Ramos (cell line): ENCODE measurements around the gene C10orf120.

Experiments
- in situ Hi-C: fragments of 300-500 bp; cut with MboI; formaldehyde crosslinking; loops from one replicate; pipeline ENCODE4 v1.14.3; 2022; ENCODE audit warnings: low sequenced_read_pairs; ENCODE audit not compliant: unreplicated experiment

Gene C10orf120

DNA sequence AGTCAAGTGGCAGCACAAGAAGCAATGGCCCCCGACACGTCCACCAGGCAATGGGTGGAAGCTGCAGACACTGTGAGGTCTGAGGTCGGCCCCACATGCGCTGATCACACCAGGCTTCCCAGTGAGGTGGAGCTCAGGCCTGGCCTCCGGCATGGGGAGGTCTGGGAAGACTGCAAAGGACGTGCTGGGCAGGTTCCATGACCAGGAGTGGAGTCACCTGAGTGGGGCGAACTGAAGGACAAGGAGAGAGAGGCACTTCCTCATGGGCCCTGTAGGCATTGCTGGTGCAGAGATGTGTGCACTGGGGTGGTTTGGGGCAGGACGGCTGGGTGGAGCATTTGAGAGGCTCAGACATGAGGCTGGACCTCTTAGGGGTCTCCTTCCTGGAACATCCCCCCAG, 35.1 kb downstream of the C10orf120 start:
- in situ Hi-C loops, result no loop called here

DNA sequence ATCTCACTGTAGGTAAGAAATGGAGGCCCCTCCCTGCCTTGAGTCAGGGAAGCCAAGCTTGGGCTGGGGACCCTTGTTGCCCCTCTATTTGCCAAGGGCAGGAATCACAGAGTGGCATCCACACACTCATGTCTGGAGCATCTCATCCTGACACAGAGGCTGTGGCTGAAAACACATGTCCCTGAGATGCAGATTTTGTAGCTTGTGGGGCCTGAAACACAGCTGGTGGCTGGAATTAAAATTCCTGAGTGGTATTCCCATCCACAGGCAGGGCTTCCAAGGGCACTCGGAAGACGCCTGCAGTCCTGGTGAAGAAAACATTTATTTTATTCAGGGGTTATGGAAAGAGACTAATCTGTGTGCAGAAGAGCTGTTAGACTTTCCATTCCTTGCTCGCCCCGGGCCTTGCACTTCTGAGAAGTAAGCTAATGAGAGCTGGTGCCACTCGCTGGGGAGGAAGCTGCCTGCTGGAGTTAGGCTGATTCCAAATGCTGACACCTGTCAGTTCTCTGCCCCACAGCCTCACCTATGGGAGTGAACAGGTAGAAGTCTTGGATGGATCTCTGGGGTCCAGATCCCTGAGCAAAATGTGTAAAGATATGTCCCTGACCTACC, 36.0 kb downstream of the C10orf120 start:
- in situ Hi-C loops, result no loop called here

DNA sequence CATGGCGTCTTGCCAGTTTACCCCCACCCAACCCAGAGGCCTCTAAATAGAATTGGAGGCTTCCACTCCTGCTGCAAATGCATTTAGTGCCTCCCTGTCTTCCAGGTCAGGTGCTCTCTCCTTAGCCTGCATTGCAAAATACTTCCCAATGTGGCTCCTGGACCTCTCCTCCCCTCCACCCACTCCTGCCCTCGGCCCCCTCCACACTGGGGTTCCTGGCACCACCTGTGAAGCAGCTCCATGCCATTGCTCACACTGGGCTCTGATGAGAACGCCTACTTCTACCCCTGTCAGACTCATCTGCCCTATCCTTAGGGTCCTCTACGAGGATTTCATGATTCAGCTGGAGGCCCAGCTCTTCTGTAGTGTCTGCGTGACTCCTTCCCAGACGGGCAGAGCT, 37.4 kb downstream of the C10orf120 start:
- in situ Hi-C loops, result no loop called here

DNA sequence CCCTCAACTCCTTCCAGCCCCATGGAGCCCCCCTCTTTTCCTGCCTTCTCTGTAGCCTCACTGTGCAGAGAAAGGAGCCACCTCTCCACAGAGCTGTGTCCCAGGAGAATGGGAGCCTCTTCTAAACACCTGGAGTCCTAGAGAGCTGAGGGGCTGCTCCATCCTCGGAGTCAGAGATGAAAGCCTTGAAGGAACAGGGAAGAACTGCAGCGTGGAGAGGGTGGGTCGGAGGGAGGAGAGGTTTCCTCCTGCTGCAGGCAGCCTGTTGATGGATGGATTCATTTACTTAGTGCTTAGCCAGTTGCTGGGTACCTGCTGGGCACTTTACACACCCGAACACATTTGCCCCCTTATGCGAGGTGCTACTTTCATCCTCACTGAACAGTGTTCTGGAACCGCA, 39.0 kb downstream of the C10orf120 start:
- in situ Hi-C loops, result no loop called here

DNA sequence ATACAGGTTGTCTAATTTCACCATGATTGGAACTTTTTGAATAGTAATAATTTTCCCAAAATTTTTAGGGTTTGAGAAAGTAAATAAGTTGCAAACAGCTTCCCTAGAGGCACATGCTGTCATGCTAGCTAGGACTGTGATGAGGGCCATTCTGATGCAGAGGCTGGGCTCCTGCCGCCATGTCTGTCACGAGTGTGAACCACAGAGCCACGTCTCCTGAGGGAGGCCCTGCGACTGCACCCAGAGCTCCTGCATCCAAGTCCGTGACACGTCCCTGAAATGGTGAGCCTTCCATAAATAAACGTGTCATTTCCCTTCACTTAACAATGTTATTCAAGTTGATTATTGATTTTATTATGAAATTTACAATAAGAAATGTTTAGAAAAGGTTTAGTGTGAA, 40.0 kb downstream of the C10orf120 start:
- in situ Hi-C loops, result no loop called here

DNA sequence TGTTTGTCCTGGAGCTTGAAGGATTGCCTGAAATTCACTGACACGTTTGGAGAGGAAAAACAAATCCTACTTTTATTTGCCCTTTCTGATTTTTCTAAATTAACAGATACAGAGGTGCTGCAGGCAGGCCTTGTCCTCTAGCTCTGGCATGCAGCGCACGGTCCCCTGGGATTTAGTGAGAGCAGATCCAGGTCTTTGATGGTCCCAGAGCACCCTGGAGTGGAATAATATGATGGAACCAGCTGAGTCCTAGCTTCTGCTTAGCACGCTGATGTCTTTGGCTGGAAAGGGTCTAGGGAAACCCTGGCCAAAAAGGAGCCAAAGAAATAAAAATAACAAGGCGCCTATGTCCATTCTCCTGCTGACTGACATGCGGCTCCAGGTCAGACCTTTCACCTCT, 40.5 kb downstream of the C10orf120 start:
- in situ Hi-C loops, result no loop called here

DNA sequence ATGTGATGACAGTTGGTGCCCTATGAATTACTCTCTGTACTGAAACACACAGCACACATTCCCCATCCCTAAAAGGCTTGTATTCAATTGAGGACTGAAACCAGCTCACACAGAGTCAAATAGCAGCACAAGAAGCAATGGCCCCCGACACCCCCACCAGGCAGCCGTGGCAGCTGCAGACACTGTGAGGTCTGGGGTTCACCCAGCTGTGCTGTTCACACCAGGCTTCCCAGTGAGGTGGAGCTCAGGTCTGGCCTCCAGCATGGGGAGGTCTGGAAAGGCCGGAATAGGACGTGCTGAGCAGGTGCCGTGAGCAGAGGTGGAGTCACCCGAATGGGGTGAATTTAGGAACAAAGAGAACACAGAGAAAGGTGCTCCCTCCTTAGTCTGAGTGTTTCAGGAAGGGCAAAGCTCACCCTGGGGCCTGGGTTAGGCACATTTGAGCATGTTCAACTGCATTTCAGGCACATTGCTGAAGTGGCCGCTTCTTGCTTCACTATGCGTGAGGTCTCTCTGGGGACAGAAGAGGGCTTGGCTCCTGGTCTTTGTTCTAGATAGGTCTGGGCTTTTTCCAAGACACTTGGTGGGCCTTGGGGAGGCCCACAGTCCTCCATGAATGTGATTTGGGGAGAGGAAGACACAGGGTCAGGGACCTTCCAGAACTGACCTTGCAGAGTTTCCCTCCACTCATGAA, 41.1 kb downstream of the C10orf120 start:
- in situ Hi-C loops, result no loop called here

DNA sequence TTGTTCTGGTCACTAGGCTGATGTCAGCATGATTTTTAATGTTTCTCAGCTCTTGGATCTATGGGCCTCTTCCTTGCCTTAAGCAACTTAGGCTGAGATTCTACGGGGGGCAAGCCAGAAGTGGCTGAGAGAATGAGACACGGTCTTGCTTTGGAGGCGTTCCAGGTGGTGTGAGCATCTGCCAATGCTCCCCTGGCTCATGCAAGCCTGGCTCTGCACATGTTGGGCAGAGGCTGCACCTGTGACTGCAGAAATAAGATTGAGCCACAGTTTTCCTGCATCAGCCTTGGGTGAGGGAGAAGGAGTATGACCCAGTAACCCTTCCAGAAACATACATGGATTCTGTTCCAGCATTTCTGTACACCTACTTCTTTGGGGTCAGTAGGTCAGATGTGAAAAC, 41.9 kb downstream of the C10orf120 start:
- in situ Hi-C loops, result no loop called here

DNA sequence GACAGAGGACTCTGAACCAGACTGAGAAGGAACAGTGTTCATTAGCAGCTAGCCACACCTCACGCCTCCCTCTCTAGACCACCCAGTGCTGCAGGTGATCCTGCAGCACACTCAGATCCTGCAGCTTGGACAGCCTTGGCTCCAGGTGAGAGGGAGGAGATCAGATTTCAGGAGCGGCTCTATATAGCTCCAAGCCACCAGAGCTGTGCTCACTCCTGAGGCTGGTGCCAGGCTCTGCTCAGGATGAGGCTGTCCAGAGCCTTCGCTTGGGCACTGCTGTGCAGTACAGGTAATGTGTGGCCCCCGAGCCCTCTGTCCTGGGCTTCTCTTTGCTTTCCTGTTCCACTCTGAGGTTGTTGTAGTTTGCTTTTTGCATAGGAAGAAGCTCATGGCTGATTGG, 42.4 kb downstream of the C10orf120 start:
- in situ Hi-C loops, result no loop called here

DNA sequence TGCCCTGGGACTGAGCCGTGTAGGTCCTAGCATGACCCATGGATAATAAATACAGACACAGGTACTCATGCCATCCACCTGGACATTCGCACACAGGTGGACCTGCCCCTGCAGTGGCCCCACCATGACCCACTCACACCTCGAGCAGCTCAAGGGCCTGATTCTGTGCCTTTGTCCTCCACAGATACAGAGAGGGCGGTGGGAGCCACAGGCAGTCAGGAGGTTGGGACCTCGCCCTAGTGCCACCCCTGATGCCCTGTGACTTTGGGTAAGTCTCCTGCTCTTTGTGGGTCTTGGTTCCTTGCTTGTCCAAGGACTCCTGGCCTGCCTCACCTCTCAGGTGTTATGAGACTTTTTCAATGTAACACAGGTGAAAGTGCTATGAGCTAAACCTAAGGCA, 42.9 kb downstream of the C10orf120 start:
- in situ Hi-C loops, result no loop called here

DNA sequence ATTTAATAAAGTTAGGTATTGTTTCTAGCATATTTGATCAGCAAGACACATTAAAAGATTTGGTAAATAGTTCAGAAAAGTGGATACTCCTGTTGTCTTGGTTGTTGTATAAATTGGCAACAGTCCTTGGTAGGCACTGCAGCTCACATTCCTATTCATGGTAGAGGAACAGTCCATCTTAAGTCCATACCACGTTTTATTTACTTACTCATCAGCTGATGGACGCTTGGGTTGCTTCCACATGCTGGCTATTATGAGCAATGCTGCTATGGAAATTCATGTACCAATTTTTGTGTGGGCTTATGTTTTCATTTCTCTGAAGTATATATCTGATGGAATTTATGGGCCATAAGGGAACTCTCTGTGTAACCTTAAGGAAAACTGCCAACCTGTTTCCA, 43.3 kb downstream of the C10orf120 start:
- in situ Hi-C loops, result no loop called here

DNA sequence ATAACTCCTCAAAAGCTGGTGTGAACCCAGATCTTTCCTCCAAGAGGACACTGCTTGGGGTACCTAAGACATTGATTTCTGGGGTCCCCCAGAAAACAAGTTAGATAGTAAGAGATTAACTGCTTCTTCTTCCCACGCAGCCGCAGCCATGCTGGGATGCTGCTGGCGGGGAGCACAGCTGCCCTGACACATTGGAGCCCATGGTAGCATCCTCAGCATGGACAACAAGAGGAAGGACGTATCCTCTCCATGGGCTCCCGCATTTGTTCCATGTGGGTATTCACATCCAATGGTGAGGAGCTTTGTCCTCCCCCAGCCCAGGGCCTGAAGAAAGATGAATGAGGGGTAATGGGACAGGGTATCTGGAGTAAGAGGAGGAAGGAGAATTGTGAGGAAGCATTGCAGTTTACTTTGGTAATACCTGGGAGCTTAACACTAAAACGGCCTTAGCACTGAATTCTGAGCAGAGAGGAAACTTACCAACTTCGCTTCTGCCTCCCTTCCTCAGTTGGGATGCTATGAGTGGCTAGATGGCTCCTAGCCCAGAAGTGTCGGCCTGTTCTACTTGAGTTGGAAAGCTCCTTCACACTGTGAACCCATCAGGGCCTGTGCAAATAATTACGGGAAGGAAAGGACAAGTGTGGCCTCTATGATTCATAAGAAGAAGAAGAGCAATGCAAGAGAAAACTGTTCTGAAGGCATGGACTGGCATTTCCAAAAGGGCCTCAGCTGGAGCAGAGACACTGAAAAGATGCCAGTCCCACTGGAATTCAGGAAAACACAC, 43.9 kb downstream of the C10orf120 start:
- in situ Hi-C loops, result no loop called here

DNA sequence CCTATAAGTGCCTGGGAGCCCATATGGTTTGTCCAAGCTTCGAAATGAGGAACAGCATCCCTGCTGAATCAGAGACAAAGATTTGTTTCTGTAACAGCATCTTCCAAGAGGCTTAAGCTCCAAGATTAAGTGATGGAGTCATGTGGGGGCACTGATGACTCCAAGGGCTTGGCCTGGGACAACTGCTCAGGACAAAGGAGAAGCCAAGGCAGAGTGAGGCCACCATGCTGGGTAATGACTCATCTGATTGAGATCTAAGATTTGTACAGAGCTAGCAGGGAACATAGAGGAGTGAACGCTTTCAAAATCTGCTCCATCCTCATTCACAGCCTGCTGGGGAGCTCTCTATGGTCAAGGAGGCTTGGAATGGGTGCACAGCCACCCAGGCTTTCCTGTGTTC, 49.3 kb downstream of the C10orf120 start:
- in situ Hi-C loops, result no loop called here

DNA sequence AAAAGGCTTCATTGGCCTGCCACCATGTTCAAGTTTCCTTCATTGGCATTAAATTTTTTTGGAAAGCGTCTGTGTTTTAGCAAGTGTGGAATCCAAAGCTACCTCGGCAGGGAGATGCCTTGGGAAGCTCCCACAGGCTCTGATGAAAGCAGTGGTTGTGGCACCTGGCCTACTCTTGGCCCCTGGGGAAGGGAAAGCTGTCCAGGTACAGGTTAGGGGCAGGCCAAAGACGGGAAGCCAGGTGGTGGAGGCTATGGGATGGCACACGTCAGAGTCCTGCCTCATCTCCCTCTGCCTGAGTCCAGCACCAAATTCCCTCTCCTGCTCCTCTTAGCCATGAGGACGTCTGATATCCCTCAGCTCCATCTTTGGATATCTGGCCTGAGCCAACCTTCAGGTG, 49.7 kb downstream of the C10orf120 start:
- in situ Hi-C loops, result loop anchor here (10.0 kb wide), 1 partner anchor 905 kb away; no protein-coding TSS in a partner anchor

DNA sequence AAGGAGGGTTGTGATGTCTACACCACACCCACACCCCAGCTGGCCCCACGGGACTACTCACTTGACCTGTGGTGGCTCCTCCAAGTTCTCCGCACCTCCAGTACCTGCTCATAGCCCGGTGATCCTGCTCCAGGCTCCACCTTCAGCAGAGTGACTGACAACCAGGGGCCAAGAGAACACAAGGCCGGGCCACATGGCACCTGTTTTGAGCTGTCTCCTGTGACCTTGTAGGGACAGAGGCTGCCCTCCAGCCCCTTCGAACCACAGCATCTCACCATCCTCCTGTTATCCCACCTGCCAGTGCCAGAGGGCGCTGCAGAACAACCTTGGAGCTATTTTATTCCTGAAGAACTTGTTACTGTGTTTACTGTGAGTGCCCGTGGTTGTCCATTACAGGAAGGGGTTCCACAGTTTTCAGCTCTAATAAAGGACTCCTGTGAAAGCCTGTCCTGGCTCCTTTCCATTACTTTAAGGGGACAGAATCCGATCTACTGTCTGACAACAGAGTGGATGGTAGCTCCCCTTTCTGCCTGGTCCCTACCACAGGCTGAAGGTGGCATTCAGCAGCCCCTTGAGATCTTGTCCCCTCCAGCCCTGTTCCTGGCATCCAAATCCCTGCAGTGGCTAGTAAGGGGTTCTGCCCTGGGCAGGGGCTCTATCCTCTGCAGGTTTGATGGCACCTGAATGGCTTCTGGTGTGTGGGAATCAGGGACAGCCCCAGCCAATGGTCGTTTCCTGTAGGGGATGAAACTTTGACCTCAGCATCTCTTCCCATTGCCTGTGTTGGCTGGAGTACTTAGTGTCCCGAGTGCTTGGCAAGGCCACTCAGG, 50.8 kb downstream of the C10orf120 start:
- in situ Hi-C loops, result loop anchor here (10.0 kb wide), 1 partner anchor 906 kb away; no protein-coding TSS in a partner anchor
